Testis (tissue), 3 donors: Measurements from ENCODE around the gene FBXW7. TPM values are rescaled to one million over a fixed set of nuclear protein-coding genes. Genes with fewer than 3 reads are reported as not detected.

ENCODE experiments used
- DNase-seq: peaks from one replicate; pipeline ENCODE4 v3.0.0-alpha.2; 2019
- H3K27ac ChIP-seq, 2 donors: fragments of 200-600 bp; sonication (generic); one replicate each; pipeline ENCODE4 v1.5.1; 2019
- H3K27me3 ChIP-seq: fragments of 200-600 bp; sonication (generic); one replicate; pipeline ENCODE4 v1.5.1; 2019
- H3K36me3 ChIP-seq: fragments of 200-600 bp; sonication (generic); one replicate; pipeline ENCODE4 v1.5.1; 2017; ENCODE audit warnings: low read depth; ENCODE audit errors: missing control alignments
- H3K4me1 ChIP-seq: fragments of 200-600 bp; sonication (generic); one replicate; pipeline ENCODE4 v1.5.1; 2019
- H3K4me3 ChIP-seq, 2 donors: fragments of 200-600 bp; sonication (generic); one replicate each; pipeline ENCODE4 v1.5.1; 2017 to 2019
- H3K9me3 ChIP-seq: fragments of 200-600 bp; sonication (generic); one replicate; pipeline ENCODE4 v1.5.1; 2017
- POLR2A ChIP-seq: fragments of 450-650 bp; IDR thresholded peaks from one replicate; pipeline ENCODE4 v1.6.1; 2017; ENCODE audit warnings: antibody characterized with exemption, mild to moderate bottlenecking, moderate library complexity
- WGBS, 2 donors: methylation state at CpG; one replicate each; pipeline ENCODE4 v1.1.5; 2018; 5-methylcytosine and 5-hydroxymethylcytosine counted together
- intact Hi-C: fragments of 100-400 bp; cut with DNase I; formaldehyde crosslinking; loops from one replicate; pipeline ENCODE4 v1.15.1; 2023; ENCODE audit warnings: low total_unique reads
- polyA plus RNA-seq: library from polyadenylated mRNA; stranded (reverse); fragments of 350-450 nt; fragmentation: Illumina TruSeq; extraction: RNeasy Lipid Tissue Mini Kit (QIAGEN cat#74804); gene quantifications from one replicate; pipeline ENCODE4 v1.2.3, GENCODE V29; 2014; ENCODE audit warnings: low read depth, low replicate concordance; ENCODE audit not compliant: insufficient read depth
- total RNA-seq, 2 donors: library from RNA; depleted of rRNA; stranded (reverse); fragments of >200 nt; gene quantifications; one replicate each; pipeline ENCODE4 v1.2.3, GENCODE V29; 2016
- TF ChIP-seq, protein P1 (sequence below), 3 experiments: fragments of 450-650 bp in 2 of 3; fragments of 200-600 bp in 1 of 3; sonication (generic) in 1 of 3; IDR thresholded peaks; one replicate each; pipeline ENCODE4 v1.5.1; 2016 to 2019; ENCODE audit warnings: antibody characterized with exemption in 3 of 3, mild to moderate bottlenecking in 2 of 3, moderate library complexity in 1 of 3

FBXW7 gene
- total and polyA plus RNA-seq, 3 donors from 2014 or later, result 44.8 to 68.5 (median 55.4) TPM

DNA sequence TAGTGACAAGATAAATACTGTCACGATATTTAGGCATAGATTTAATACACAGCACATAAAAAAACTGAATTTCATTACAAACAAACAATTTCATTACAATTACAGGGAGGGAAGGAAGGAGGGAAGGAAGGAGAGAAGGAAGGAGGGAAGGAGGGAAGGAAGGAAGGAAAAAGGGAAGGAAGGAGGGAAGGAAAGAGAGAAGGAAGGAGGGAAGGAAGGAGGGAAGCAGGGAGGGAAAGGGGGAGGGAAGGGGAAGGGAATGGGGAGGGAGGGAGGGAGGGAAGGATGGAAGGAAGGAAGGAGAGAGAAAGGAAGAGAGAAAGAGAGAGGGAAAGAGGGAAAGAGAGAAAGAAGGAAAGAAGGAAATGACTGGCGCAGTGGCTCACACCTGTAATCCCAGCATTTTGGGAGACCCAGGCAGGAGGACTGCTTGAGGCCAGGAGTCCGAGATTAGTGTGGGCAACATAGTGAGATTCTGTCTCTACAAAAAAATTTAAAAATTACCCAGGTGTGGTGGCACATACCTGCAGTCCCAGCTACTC lies 64.6 kb downstream of the FBXW7 start:
- Histone ChIP-seq H3K27me3 (no peaks in the 10 kb centered on the region), H3K27ac (no peak overlapping the region), H3K9me3 (no peaks in the 10 kb centered on the region), H3K36me3 (no peaks in the 10 kb centered on the region), H3K4me1 (no peaks in the 10 kb centered on the region), H3K4me3 (no peak overlapping the region)
- no peak for DNase-seq
- 92 to 95% methylated on average over 3 of the region's 3 CpGs for WGBS, 2 donors
- intact Hi-C loops, result no loop called here
- TF ChIP-seq, protein P1, sequence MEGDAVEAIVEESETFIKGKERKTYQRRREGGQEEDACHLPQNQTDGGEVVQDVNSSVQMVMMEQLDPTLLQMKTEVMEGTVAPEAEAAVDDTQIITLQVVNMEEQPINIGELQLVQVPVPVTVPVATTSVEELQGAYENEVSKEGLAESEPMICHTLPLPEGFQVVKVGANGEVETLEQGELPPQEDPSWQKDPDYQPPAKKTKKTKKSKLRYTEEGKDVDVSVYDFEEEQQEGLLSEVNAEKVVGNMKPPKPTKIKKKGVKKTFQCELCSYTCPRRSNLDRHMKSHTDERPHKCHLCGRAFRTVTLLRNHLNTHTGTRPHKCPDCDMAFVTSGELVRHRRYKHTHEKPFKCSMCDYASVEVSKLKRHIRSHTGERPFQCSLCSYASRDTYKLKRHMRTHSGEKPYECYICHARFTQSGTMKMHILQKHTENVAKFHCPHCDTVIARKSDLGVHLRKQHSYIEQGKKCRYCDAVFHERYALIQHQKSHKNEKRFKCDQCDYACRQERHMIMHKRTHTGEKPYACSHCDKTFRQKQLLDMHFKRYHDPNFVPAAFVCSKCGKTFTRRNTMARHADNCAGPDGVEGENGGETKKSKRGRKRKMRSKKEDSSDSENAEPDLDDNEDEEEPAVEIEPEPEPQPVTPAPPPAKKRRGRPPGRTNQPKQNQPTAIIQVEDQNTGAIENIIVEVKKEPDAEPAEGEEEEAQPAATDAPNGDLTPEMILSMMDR (IDR thresholded peaks at IDR 0.05), result no peak
- no peak for TF ChIP-seq POLR2A

DNA sequence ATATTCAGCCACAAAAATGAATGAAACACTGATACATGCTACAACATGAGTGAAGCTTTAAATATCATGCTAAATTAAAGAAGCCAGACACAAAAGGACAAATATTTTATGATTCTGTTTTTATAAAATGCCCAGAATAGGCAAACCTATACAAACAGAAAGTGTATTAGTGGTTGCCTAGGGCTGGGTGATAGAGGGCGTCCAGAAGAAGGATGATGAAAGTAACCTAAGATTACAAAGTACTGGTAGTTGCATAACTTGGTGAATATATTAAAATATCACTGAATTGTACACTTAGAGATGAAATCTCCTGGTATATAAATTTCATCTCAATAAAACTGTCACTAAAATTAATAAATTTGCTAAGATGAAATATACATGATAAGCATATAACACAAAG lies 67.5 kb downstream of the FBXW7 start:
- Histone ChIP-seq H3K4me1 (no peaks in the 10 kb centered on the region), H3K27ac (no peak overlapping the region), H3K27me3 (no peaks in the 10 kb centered on the region), H3K4me3 (no peak overlapping the region), H3K9me3 (no peaks in the 10 kb centered on the region), H3K36me3 (no peaks in the 10 kb centered on the region)
- TF ChIP-seq, protein P1 (IDR thresholded peaks at IDR 0.05), result no peak
- no peak for TF ChIP-seq POLR2A
- 93 to 94% methylated on average over 1 of the region's 1 CpG for WGBS, 2 donors
- DNase-seq, result no peak
- intact Hi-C loops, result no loop called here

DNA sequence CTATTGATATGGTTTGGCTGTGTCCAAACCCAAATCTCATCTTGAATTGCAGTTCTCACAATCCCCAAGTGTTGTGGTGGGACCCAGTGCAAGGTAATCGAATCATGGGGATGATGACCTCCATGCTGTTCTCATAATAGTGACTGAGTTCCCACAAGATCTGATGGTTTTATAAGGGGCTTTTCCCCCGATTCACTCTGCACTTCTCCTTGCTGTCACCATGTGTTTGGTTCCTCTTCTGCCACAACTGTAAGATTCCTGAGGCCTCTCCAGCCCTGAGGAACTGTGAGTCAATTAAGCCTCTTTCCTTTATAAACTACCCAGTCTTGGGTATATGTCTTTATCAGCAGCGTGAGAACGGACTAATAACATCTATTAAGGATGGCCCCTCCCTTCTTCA lies 68.8 kb downstream of the FBXW7 start:
- H3K9me3 ChIP-seq, result no peaks in the 10 kb centered on the region
- intact Hi-C loops, result no loop called here
- H3K4me1 ChIP-seq, result no peaks in the 10 kb centered on the region
- TF ChIP-seq, protein P1 (IDR thresholded peaks at IDR 0.05), result no peak
- no peak overlapping the region for H3K27ac ChIP-seq
- H3K4me3 ChIP-seq, result no peak overlapping the region
- H3K27me3 ChIP-seq, result no peaks in the 10 kb centered on the region
- H3K36me3 ChIP-seq, result no peaks in the 10 kb centered on the region
- DNase-seq, result no peak
- WGBS, 2 donors, result 87 to 93% methylated on average over 4 of the region's 4 CpGs

DNA sequence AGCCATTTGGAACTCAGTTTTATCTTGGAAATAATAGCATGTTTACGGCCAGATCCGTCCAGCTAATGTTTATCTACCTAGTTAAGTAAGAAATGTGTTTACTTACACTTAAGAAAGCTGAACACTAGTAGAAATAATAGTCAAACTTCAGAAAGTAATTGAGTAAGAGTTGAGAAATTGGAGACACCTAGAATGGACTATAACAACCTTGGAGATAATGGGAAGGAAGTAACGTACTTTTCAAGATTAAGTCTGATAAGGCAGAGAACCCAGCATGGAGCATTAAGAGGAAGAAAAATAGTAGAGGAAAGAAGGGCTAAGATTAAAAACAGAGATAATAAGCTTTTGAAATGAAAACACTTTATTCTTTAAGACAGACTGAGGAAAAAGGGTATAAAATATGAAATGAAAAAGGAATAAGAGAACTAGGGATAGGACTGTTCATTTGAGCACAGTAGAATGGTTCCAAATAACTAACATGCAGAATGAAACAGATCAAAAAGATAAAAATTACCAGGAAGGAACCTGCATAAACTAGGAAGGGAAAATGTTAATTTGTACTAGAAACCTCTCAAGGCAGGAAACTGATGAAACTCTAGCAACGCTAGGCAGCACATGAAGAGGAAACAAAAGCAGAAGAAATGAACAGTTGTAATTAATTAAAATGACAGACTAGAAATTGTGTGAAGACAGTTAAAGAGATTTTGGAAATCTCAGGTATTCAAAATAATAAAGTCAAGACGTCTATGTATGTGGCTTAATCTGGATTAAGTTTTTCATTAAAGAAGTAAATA lies 71.7 kb downstream of the FBXW7 start:
- H3K27ac ChIP-seq, result no peak overlapping the region
- H3K9me3 ChIP-seq, result no peaks in the 10 kb centered on the region
- DNase-seq, result no peak
- H3K36me3 ChIP-seq, result no peaks in the 10 kb centered on the region
- H3K27me3 ChIP-seq, result no peaks in the 10 kb centered on the region
- TF ChIP-seq, protein P1 (IDR thresholded peaks at IDR 0.05), result no peak
- TF ChIP-seq POLR2A, result no peak
- H3K4me1 ChIP-seq, result no peaks in the 10 kb centered on the region
- intact Hi-C loops, result no loop called here
- no peak overlapping the region for H3K4me3 ChIP-seq
- 69 to 77% methylated on average over 5 of the region's 5 CpGs for WGBS, 2 donors

DNA sequence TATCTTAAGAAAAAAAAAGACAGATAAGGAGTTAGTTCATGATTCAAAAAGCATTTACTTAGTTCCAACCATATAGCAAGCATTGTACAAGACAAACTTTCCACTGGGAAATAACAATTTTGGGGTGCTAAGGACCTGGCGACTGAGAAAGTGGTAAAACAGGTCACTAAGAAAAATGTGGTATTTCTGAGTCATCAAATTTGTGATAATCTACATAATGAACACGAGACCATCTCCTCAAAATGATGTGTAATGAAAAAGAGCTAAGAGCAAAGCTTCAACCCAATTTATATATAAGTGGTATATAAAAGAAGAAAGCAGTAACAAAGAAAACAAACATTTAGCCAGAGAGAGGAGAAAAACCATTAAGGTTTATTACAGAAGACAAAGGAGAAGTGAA lies 72.3 kb downstream of the FBXW7 start:
- TF ChIP-seq POLR2A, result no peak
- TF ChIP-seq, protein P1 (IDR thresholded peaks at IDR 0.05), result no peak

More for the DNA sequence above, 72.3 kb downstream of the FBXW7 start:
- no peak for DNase-seq
- Histone ChIP-seq H3K4me3 (no peak overlapping the region), H3K36me3 (no peaks in the 10 kb centered on the region), H3K27me3 (no peaks in the 10 kb centered on the region), H3K9me3 (no peaks in the 10 kb centered on the region), H3K4me1 (no peaks in the 10 kb centered on the region), H3K27ac (no peak overlapping the region)
- WGBS, 2 donors, result 89 to 95% methylated on average over 2 of the region's 2 CpGs
- intact Hi-C loops, result no loop called here
